HG02610 (cell line): ENCODE measurements around the gene ABCC5.
"Not testable (repeated sequence)": the region's sequence is repeated elsewhere in the genome, so short reads cannot be mapped to it uniquely, and the experiment has no call there.

Source experiments
- ATAC-seq: cut with Tn5 transposase; IDR thresholded peaks from one replicate; pipeline ENCODE4 v1.9.1; 2021; ENCODE audit warnings: mild to moderate bottlenecking, moderate library complexity; ENCODE audit not compliant: unreplicated experiment

ABCC5 gene

GRCh38 chr3:183896184-183896583 lies 121.5 kb downstream of the ABCC5 start:
- ATAC-seq: no peak

GRCh38 chr3:183895774-183896173 lies 121.9 kb downstream of the ABCC5 start:
- ATAC-seq: no peak

- ATAC-seq: no peak
Observed at GRCh38 chr3:183895296-183895695, 122.4 kb downstream of the ABCC5 start.

- no peak for ATAC-seq
Observed at GRCh38 chr3:183892610-183893214, 125.0 kb downstream of the ABCC5 start.

GRCh38 chr3:183885766-183886165 lies 131.9 kb downstream of the ABCC5 start:
- no peak for ATAC-seq

- ATAC-seq: peak; percentile 99
Observed at GRCh38 chr3:183884427-183885296, 133.0 kb downstream of the ABCC5 start, which contains the start of gene PARL. TSS of gene PARL (minus strand) at chr3:183884880. CDS start at chr3:183884846, 34 bp downstream.

- ATAC-seq: no peak
Observed at GRCh38 chr3:183884097-183884426, 133.6 kb downstream of the ABCC5 start.

- ATAC-seq: no peak
Observed at GRCh38 chr3:183883291-183884096, 134.2 kb downstream of the ABCC5 start.

GRCh38 chr3:183880121-183880520 lies 137.6 kb downstream of the ABCC5 start:
- ATAC-seq: no peak

- ATAC-seq: no peak
Observed at GRCh38 chr3:183879243-183879642, 138.4 kb downstream of the ABCC5 start.

GRCh38 chr3:183878071-183878470 lies 139.6 kb downstream of the ABCC5 start:
- ATAC-seq: no peak

GRCh38 chr3:183877227-183877626 lies 140.5 kb downstream of the ABCC5 start:
- ATAC-seq: not testable (repeated sequence)

GRCh38 chr3:183875411-183875810 lies 142.3 kb downstream of the ABCC5 start:
- no peak for ATAC-seq

- no peak for ATAC-seq
Observed at GRCh38 chr3:183873914-183874313, 143.8 kb downstream of the ABCC5 start.

GRCh38 chr3:183871541-183871940 lies 146.1 kb downstream of the ABCC5 start:
- no peak for ATAC-seq

- no peak for ATAC-seq
Observed at GRCh38 chr3:183870563-183870962, 147.1 kb downstream of the ABCC5 start.
